ENCODE data around the gene CALD1. TPM values are rescaled to one million over a fixed set of nuclear protein-coding genes. Genes with fewer than 3 reads are reported as not detected.
A peak's percentile ranks its signal among the peaks of the same experiment; 100 is the strongest.

CALD1 gene
- total RNA-seq, 1 experiment from 2014 or later, result 147 TPM

- CTCF ChIA-PET, result interaction anchor here (0.6 to 2.4 kb wide), 34 partner anchors 10 to 553 kb away, joined by 3 to 11 read pairs (median 4); partner anchors contain the start of genes BPGM, CYREN, STRA8 and WDR91
- Mint-ChIP-seq H3K4me3 (peak overlapping the region; percentile 91), H3K27ac (peak overlapping the region; percentile 91), H3K36me3 (no peaks in the 10 kb centered on the region; the same call in 1 of the 2 replicates), H3K4me1 (peaks cover 12% of the 10 kb centered on the region), H3K27me3 (ENCODE audit: low read depth) (no peaks in the 10 kb centered on the region; the same call in 1 of the 2 replicates), H3K9me3 (peaks cover 4% of the 10 kb centered on the region; the same call in 1 of the 2 replicates)
- POLR2A ChIA-PET, result interaction anchor here (0.6 to 1.4 kb wide), 2 partner anchors 15 to 1620 kb away, joined by 3 read pairs; no protein-coding TSS in a partner anchor
- no peak for TF ChIP-seq ZNF121 (CRISPR knock-in tag; IDR thresholded peaks at IDR 0.05)
- no peak for TF ChIP-seq MXD4 (CRISPR knock-in tag; IDR thresholded peaks at IDR 0.05; ENCODE audit: borderline replicate concordance)
- no peak for TF ChIP-seq E2F1 (CRISPR knock-in tag; IDR thresholded peaks at IDR 0.05)
- TF ChIP-seq ZBTB43 (CRISPR knock-in tag; IDR thresholded peaks at IDR 0.05), result no peak
- TF ChIP-seq NR1H2 (CRISPR knock-in tag; IDR thresholded peaks at IDR 0.05), result no peak
- no peak for TF ChIP-seq ETV6 (CRISPR knock-in tag; IDR thresholded peaks at IDR 0.05)
- no peak for TF ChIP-seq KAT7 (CRISPR knock-in tag; IDR thresholded peaks at IDR 0.05; ENCODE audit: borderline replicate concordance)
- no peak for TF ChIP-seq CREB1 (CRISPR knock-in tag; IDR thresholded peaks at IDR 0.05)
- no peak for TF ChIP-seq ZNF512 (CRISPR knock-in tag; IDR thresholded peaks at IDR 0.05; ENCODE audit: borderline replicate concordance)
- no peak for TF ChIP-seq TCF7 (CRISPR knock-in tag; IDR thresholded peaks at IDR 0.05; ENCODE audit: low read depth)
- no peak for TF ChIP-seq RELA (CRISPR knock-in tag; IDR thresholded peaks at IDR 0.05; ENCODE audit: borderline replicate concordance)
- ATAC-seq (no peak), DNase-seq (ENCODE audit: low spot score) (no peak)
Measured at GRCh38 chr7:134985894-134986362, 206.5 kb downstream of the CALD1 start.

GRCh38 chr7:134986363-134987251 lies 207.2 kb downstream of the CALD1 start, which contains the start of gene AGBL3:
AGBL3 (plus strand) TSS chr7:134986508; CDS start chr7:134987934, 1,426 bp downstream.
- peak within 1 kb of the TSS; percentile 91 for H3K27ac Mint-ChIP-seq
- H3K4me3 Mint-ChIP-seq, result peak within 1 kb of the TSS; percentile 91
- ATAC-seq, result peak; percentile 99
- no peaks in the 10 kb centered on the region; the same call in 1 of the 2 replicates for H3K36me3 Mint-ChIP-seq
- H3K4me1 Mint-ChIP-seq, result peaks cover 12% of the 10 kb centered on the region
- DNase-seq (ENCODE audit: low spot score), result peak; percentile 96
- no peaks in the 10 kb centered on the region; the same call in 1 of the 2 replicates for H3K27me3 Mint-ChIP-seq (ENCODE audit: low read depth)
- ChIA-PET POLR2A (interaction anchor here (0.5 to 1.4 kb wide), 3 partner anchors 14 to 1620 kb away, joined by 3 to 4 read pairs (median 3); no protein-coding TSS in a partner anchor), CTCF (interaction anchor here (0.6 to 2.4 kb wide), 35 partner anchors 9 to 553 kb away, joined by 3 to 11 read pairs (median 4); partner anchors contain the start of genes BPGM, CYREN, STRA8 and WDR91)
- H3K9me3 Mint-ChIP-seq, result no peaks in the 10 kb centered on the region
- peak; percentile 30; the same call in 1 of the 2 replicates for TF ChIP-seq ZNF263 (CRISPR knock-in tag; IDR thresholded peaks at IDR 0.05; ENCODE audit: low read depth)
- TF ChIP-seq E2F5 (CRISPR knock-in tag; IDR thresholded peaks at IDR 0.05), result peak; percentile 85
- 0 out of 2 replicates have a peak, but pooled peaks have one; percentile 17 for TF ChIP-seq CTCF (IDR thresholded peaks at IDR 0.05)
- peak; percentile 27; the same call in 1 of the 2 replicates for TF ChIP-seq GABPB1 (CRISPR knock-in tag; IDR thresholded peaks at IDR 0.05)
- peak; percentile 94 for TF ChIP-seq MAX (CRISPR knock-in tag; IDR thresholded peaks at IDR 0.05)
- 0 out of 2 replicates have a peak, but pooled peaks have one; percentile 44 for TF ChIP-seq USF1 (CRISPR knock-in tag; IDR thresholded peaks at IDR 0.05)
- no peak for TF ChIP-seq NR1H2 (CRISPR knock-in tag; IDR thresholded peaks at IDR 0.05)
- TF ChIP-seq KAT7 (CRISPR knock-in tag; IDR thresholded peaks at IDR 0.05; ENCODE audit: borderline replicate concordance), result peak; percentile 84; the same call in 1 of the 2 replicates
- no peak for TF ChIP-seq ATF2 (CRISPR knock-in tag; IDR thresholded peaks at IDR 0.05; ENCODE audit: borderline replicate concordance, low read depth)
- TF ChIP-seq ELF4 (CRISPR knock-in tag; IDR thresholded peaks at IDR 0.05; ENCODE audit: low read depth), result no peak
- 0 out of 2 replicates have a peak, but pooled peaks have one; percentile 10 for TF ChIP-seq FOXK1 (CRISPR knock-in tag; IDR thresholded peaks at IDR 0.05)

Data from WTC11 (cell line).